Measurements from ENCODE around the gene AGPAT4. TPM values are rescaled to one million over a fixed set of nuclear protein-coding genes. Genes with fewer than 3 reads are reported as not detected.

Gene AGPAT4
- total and polyA plus RNA-seq, 2 donors (not counting 3 experiments of a cell fraction or from before 2014, with no cell fraction given): 10.2 to 15.2 TPM

GRCh38 chr6:161150136-161150535, 123.7 kb downstream of the AGPAT4 start:
- FAIRE-seq: no peak
- Histone ChIP-seq H3K4me3 (replicated peaks in 1 of 3; ENCODE audit: insufficient read depth in 1 of 3, low read depth in 1 of 3, low read length in 3 of 3) (no peak overlapping the region), H3K27ac (ENCODE audit: insufficient read depth, low read depth, low read length) (no peak overlapping the region), H3K79me2 (ENCODE audit: control insufficient read depth, insufficient read depth, low read length) (no peaks in the 10 kb centered on the region), H2AFZ (ENCODE audit: low read depth, low read length) (no peak overlapping the region), H3K4me1 (ENCODE audit: control insufficient read depth, extremely low read depth, insufficient read depth, low read length) (no peaks in the 10 kb centered on the region), H3K27me3 (ENCODE audit: control insufficient read depth in 2 of 2, insufficient read depth in 2 of 2, low read length in 2 of 2) (no peaks in the 10 kb centered on the region), H3K4me2 (ENCODE audit: insufficient read depth, low read length) (no peak overlapping the region), H3K9ac (replicated peaks; ENCODE audit: extremely low read depth, insufficient read depth, low read length) (no peak overlapping the region), H3K9me3 (replicated peaks; ENCODE audit: control insufficient read depth, insufficient read depth, low read length) (no peaks in the 10 kb centered on the region), H3K36me3 (ENCODE audit: control insufficient read depth in 2 of 2, extremely low read depth in 1 of 2, insufficient read depth in 2 of 2, low read length in 2 of 2) (peaks cover 0 to 8% of the 10 kb centered on the region in 2 experiments), H3K9me1 (replicated peaks; ENCODE audit: control insufficient read depth, extremely low read depth, insufficient read depth, low read length) (no peaks in the 10 kb centered on the region), H4K20me1 (replicated peaks; ENCODE audit: control insufficient read depth, extremely low read depth, insufficient read depth, low read length) (no peaks in the 10 kb centered on the region)
- ChIA-PET POLR2A (no interaction called here), CTCF (interaction anchor here (7.8 kb wide), 1 partner anchor 222 kb away, joined by 142 read pairs; no protein-coding TSS in a partner anchor)
- DNase-seq (ENCODE audit: low read depth, low spot score): no peak
- no TSS peak for BruUV-seq (replicated peaks)
- dilution Hi-C loops (cut with MboI; ENCODE audit: extremely low pct_ligation_motif_present, low sequenced_read_pairs): no loop called here
- TF ChIP-seq FOS (IDR thresholded peaks at IDR 0.05; ENCODE audit: borderline replicate concordance, insufficient read depth, low read length) (no peak), POLR2A (IDR thresholded peaks at IDR 0.05; ENCODE audit: low read depth, low read length) (no peak), POLR2AphosphoS5 (IDR thresholded peaks at IDR 0.05; ENCODE audit: insufficient read depth, low read depth, low read length) (no peak), CTCF (IDR thresholded peaks at IDR 0.05; ENCODE audit: extremely low read depth in 1 of 2, insufficient read depth in 1 of 2, low read depth in 1 of 2, low read length in 2 of 2) (no peak), EZH2 (IDR thresholded peaks at IDR 0.05; ENCODE audit: borderline replicate concordance, low read depth, low read length, severe bottlenecking) (no peak), MYC (IDR thresholded peaks at IDR 0.05; ENCODE audit: low read depth, low read length) (no peak), JUN (IDR thresholded peaks at IDR 0.05; ENCODE audit: borderline replicate concordance, insufficient read depth, insufficient read length, low read depth) (no peak), MAX (IDR thresholded peaks at IDR 0.05; ENCODE audit: insufficient read depth, insufficient read length) (no peak), GATA2 (IDR thresholded peaks at IDR 0.05; ENCODE audit: insufficient read depth, insufficient read length, low read depth, low read length) (no peak)
- intact Hi-C loops (cut with micrococcal nuclease): no loop called here
